Measurements from ENCODE around the gene ZFYVE27. TPM values are rescaled to one million over a fixed set of nuclear protein-coding genes. Genes with fewer than 3 reads are reported as not detected.

Gene ZFYVE27
- total RNA-seq, 3 donors from 2014 or later, result 26.9 to 37.6 (median 29.2) TPM

DNA sequence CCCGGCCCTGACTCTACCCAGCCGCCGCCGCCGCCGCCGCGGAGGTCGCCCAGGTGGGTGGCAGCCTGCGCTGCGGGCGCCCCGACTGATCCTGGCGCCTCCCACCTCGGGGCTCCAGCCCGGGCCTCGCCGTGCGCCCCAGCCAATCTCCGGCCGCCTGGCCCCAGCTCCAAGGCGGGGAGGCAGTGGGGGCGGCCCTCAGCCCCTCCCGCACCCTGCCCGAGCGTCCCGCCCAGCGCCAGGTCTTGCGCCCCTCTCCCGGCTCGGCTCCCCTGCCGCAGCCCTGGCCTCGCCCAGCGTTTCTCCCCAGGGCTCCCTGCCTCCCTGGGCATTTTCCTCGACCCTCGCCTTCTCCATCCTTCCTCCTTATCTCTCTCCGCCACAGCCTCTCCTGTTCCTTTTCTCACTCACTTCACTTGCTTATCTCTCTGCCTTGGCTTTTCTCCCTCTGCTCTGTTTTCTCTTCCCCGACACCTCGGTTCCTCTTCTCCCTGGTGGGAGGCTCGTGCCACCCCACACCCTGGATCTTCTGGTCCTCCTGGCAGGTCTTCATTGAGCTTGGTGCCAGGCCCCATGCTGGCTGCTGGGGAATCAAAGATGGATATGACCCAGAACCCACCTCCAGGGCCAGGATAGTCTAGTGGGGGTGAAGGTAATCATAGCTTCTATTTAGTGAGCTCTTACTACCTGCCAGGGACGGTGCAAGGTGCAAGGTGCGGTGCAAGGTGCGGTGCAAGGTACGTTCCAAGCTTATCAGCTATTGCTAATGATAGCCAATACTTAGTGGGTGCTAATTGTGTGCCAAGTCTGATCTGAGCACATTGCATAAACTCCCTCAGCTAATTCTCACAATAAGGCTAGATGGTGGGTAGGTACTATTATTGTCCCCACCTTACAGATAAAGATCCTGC lies 35.2 kb downstream of the ZFYVE27 start, which contains the start of gene SFRP5:
Gene SFRP5, minus strand, starts transcription at position 87 of the 911 bp plus-strand sequence. CDS start 166 bp downstream, outside the sequence.
- Histone ChIP-seq H3K27me3 (peaks cover 0 to 47% of the 10 kb centered on the region in 2 donors), H3K4me1 (no peaks in the 10 kb centered on the region), H3K27ac (no peak within 1 kb of the TSS), H3K9me3 (no peaks in the 10 kb centered on the region), H3K36me3 (no peaks in the 10 kb centered on the region), H3K4me3 (peak within 1 kb of the TSS in 2 of 3 donors; percentile 34 to 58)
- intact Hi-C loops (cut with DNase I; ENCODE audit: low total_unique reads), result no loop called here
- TF ChIP-seq POLR2AphosphoS5 (IDR thresholded peaks at IDR 0.05) (no peak), POLR2A (IDR thresholded peaks at IDR 0.05) (no peak)
- TF ChIP-seq, protein P1, sequence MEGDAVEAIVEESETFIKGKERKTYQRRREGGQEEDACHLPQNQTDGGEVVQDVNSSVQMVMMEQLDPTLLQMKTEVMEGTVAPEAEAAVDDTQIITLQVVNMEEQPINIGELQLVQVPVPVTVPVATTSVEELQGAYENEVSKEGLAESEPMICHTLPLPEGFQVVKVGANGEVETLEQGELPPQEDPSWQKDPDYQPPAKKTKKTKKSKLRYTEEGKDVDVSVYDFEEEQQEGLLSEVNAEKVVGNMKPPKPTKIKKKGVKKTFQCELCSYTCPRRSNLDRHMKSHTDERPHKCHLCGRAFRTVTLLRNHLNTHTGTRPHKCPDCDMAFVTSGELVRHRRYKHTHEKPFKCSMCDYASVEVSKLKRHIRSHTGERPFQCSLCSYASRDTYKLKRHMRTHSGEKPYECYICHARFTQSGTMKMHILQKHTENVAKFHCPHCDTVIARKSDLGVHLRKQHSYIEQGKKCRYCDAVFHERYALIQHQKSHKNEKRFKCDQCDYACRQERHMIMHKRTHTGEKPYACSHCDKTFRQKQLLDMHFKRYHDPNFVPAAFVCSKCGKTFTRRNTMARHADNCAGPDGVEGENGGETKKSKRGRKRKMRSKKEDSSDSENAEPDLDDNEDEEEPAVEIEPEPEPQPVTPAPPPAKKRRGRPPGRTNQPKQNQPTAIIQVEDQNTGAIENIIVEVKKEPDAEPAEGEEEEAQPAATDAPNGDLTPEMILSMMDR (IDR thresholded peaks at IDR 0.05), result no peak
- DNase-seq (ENCODE audit: low spot score in 2 of 2), result no peak

DNA sequence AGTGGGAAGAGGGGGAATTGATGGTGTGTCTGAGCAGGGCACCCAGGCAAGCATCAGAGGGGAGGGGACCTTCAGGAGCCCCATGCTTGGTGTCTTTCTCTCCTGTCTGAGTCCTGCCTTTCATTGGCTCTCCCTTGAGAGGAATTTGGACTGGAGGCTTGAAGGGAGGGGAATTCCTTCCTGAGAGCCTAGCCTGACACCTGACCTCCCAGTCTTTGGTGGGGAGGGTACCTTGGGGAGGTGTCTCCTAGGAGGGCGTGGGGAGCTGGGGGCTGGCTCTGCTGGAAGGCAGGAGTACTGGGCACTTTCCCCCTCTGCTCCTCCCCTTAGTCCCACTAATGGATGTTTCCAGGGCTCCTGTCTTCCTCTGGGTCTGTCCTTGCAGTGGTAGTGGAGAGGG lies 36.2 kb downstream of the ZFYVE27 start:
- intact Hi-C loops (cut with DNase I; ENCODE audit: low total_unique reads), result no loop called here
- no peak for DNase-seq (ENCODE audit: low spot score in 2 of 2)
- Histone ChIP-seq H3K27me3 (peaks cover 0 to 47% of the 10 kb centered on the region in 2 donors), H3K9me3 (no peaks in the 10 kb centered on the region), H3K36me3 (no peaks in the 10 kb centered on the region), H3K27ac (no peak overlapping the region), H3K4me1 (no peaks in the 10 kb centered on the region), H3K4me3 (no peak overlapping the region)
- TF ChIP-seq POLR2A (IDR thresholded peaks at IDR 0.05), result no peak
- TF ChIP-seq POLR2AphosphoS5 (IDR thresholded peaks at IDR 0.05), result no peak
- TF ChIP-seq, protein P1 (IDR thresholded peaks at IDR 0.05), result no peak

DNA sequence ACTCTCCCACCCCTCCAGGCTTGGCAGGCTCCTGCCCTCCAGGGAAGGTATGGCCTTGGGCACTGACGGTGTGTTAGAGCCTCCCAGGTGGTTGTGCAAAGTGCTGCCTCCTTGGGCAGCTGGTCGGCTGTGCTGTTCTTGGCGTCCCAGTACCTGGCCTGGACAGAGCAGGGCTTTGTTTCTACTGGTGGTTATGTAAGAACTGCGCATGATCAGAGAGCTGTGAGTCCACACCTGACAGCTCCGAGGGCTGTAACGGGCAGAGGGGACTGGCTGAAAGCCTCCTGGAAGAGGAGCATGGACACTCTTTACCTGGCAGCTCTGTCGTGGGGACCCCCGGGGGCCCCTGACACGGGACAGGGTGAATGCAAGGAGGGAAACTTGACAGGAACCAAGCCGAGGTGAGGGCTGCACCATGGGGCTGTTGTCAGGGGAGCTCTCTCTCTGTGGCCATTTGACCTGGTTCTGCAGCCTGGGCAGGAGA lies 37.9 kb downstream of the ZFYVE27 start:
- intact Hi-C loops (cut with DNase I; ENCODE audit: low total_unique reads), result no loop called here
- no peaks in the 10 kb centered on the region for H3K36me3 ChIP-seq
- no peaks in the 10 kb centered on the region for H3K9me3 ChIP-seq
- H3K4me1 ChIP-seq, result no peaks in the 10 kb centered on the region
- TF ChIP-seq, protein P1 (IDR thresholded peaks at IDR 0.05), result no peak
- TF ChIP-seq POLR2A (IDR thresholded peaks at IDR 0.05) (no peak), POLR2AphosphoS5 (IDR thresholded peaks at IDR 0.05) (no peak)
- peak in 1 of 2 donors; percentile 45 for DNase-seq (ENCODE audit: low spot score in 2 of 2)
- no peak overlapping the region for H3K27ac ChIP-seq
- H3K27me3 ChIP-seq, result peaks cover 0 to 38% of the 10 kb centered on the region in 2 donors
- H3K4me3 ChIP-seq, result no peak overlapping the region

DNA sequence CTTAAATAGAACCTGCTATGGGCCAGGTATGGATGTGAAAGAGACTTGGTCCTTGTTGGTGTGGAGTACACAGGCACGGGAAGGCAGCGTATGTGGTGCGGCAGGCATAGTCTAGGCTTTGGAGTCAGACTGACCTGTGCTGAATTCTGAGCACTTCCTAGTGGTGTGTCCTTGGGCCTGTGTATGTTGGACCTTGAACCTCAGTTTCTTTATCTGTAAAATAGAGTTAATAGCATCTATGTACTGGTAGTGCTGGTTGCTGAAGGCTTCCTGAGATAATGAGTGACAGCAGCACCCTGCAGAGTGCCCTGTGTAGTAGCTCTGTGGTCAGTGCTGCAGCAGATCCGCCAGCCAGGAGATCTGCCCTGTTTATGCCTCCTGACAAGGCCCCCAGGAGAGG lies 40.2 kb downstream of the ZFYVE27 start:
- no peaks in the 10 kb centered on the region for H3K4me1 ChIP-seq
- TF ChIP-seq POLR2A (IDR thresholded peaks at IDR 0.05), result no peak
- TF ChIP-seq, protein P1 (IDR thresholded peaks at IDR 0.05), result no peak
- no peak for TF ChIP-seq POLR2AphosphoS5 (IDR thresholded peaks at IDR 0.05)
- intact Hi-C loops (cut with DNase I; ENCODE audit: low total_unique reads), result no loop called here
- H3K27me3 ChIP-seq, result peaks cover 0 to 16% of the 10 kb centered on the region in 2 donors
- H3K27ac ChIP-seq, result no peak overlapping the region
- H3K9me3 ChIP-seq, result no peaks in the 10 kb centered on the region
- DNase-seq (ENCODE audit: low spot score in 2 of 2), result no peak
- H3K36me3 ChIP-seq, result no peaks in the 10 kb centered on the region
- no peak overlapping the region for H3K4me3 ChIP-seq
